OCI-M2 (cell line): ENCODE results near the gene IGIP.
"Not testable (repeated sequence)": the region's sequence is repeated elsewhere in the genome, so short reads cannot be mapped to it uniquely, and the experiment has no call there.

ENCODE experiments used
- DNase-seq: peaks from one replicate; lab custom pipeline; 2025; ENCODE audit not compliant: unreplicated experiment; lab: John Stamatoyannopoulos, UW

The IGIP gene

GRCh38 chr5:140140435-140140834 is 14.7 kb downstream of the IGIP start:
- DNase-seq: no peak

DNA sequence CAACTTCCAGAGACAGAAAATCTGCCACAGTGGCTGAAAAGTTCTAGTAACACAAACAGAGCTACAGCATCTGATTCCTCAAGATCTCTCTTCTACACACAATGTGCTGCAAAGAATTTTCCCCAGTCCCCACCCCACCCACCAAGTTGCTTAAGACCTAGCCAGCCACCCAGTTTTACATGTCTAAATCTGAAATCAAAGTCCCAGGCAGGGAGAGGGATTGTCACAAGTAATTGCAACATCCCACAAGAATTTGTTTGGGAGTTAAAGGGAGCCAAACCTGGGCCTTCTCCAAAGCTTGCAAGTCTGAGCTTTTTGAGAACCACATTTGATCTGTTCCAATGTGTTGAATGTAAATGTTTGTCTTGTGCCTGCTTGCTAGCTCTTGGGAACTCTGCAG is 15.5 kb downstream of the IGIP start:
- DNase-seq: no peak

- DNase-seq: no peak
Observed at GRCh38 chr5:140142246-140142645, 16.5 kb downstream of the IGIP start.

- no peak for DNase-seq
Observed at GRCh38 chr5:140142856-140143255, 17.1 kb downstream of the IGIP start.

DNA sequence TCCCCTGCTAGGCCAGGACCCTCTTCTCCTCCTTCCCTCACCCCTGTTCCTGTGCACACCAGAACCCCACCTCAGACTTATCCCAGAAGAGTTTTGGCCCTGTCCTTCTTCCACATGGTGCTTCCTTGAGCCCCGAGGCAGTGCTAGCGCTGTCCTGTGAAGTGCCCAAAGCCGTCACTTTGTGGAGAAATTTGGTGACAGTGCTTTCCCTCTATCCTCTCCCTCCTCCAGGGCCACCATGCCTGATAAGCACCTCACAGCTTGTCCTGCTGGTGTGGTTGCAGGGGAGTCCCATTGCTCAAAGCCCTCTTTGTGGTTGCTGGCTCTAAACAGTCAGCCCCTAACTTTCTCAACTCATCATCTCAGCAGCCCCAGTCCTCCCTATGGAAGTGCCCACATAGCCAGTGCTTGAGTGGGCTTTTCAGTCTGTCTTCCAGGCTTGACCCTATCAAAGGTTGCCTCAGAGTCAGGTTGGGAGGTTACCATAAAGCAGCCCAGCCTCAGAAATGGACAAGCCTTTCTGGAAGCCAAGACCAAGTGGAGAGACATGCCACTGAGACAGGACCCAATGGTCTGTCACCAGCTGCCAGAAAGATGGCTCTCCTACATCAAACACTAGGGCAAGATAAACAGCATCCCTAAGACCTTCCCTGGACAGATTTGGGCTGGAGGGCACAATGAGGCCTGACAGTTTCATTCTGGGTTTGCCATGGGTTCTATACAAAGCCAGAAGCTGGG is 18.0 kb downstream of the IGIP start:
- no peak for DNase-seq

DNA sequence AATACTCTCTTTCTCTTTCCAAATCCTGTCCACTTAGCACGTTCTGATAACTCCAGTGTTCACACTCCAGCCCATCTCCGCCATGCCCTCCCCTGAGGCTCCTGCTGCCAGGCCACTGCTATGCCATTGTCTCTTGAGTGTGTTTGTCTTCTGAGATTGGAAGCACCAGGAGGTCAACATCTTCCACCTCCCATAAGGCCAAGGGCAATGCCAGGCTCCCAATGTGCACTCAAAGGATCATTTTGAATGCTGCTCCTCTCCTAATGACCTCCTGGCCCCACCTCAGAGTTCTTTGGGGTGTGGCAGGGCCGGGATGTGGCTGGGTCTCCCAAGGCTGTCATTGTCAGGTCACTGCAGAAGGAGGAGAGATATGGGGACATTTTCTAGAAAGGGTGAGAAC is 19.5 kb downstream of the IGIP start:
- no peak for DNase-seq

- no peak for DNase-seq
Observed at GRCh38 chr5:140145818-140146522, 20.2 kb downstream of the IGIP start.

- DNase-seq: no peak
Observed at GRCh38 chr5:140146523-140146842, 20.7 kb downstream of the IGIP start.

- no peak for DNase-seq
Observed at GRCh38 chr5:140147460-140147859, 21.7 kb downstream of the IGIP start.

DNA sequence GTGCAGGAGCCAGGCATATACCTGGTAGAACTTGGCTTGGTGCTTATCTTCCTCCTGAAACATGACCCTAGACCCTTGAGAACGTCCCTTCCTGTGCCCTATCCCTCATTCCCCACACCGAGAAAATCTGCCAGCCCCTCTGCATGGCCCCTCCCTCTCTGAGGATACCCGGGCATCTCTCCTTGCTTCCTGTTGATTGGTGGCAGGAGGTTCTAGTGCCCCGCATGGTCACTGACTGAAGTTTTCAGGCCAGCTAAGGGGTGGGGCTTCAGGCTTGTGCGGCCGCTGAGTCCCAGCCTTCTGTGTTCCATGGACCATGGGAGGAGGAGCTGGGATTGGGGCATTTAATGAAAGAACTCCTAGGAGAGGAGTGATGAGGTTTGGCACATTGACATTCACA is 22.8 kb downstream of the IGIP start:
- no peak for DNase-seq

- no peak for DNase-seq
Observed at GRCh38 chr5:140150201-140150600, 24.5 kb downstream of the IGIP start.

DNA sequence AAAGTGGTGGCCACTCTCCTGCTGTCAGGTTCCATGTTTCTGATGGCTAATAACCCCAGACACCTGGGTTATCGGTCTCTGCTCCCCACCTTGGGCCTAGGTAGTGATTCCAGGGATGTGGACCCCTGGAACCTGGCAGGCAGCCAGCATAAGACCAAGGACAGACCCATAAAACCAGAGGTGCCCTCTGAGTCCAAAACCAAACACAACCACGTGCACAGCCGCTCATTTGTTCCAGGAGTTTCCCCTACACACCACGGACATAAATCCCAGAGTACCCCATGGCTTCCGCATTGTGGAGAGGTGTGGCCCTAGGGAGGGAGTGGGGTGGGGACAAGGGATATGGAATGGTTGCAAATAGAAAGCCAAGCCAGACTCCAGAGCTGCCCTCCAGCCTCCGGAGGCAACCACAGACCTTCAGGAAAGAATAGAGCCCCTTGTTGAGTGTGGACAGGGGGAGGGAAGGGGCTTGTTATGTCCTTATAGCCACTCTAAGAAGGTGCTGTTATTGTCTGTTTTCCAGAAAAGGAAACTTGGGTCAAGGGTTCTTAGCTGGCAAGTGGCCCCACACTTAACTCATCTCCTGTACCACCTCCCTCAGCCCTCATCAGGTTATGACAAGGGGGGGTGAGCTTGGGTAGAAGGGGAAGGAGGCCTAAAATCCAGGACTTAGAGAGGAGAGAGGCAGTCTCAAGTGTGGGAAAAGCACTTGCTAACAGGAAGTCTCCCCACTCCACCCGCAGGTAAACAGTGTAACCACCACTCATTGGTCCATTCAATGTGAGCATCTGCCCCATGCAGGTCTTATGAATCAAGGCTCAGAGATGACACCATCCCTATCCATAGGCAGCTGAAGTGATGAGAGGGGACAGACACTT is 25.6 kb downstream of the IGIP start:
- DNase-seq: no peak

- no peak for DNase-seq
Observed at GRCh38 chr5:140152022-140152999, 26.6 kb downstream of the IGIP start.

DNA sequence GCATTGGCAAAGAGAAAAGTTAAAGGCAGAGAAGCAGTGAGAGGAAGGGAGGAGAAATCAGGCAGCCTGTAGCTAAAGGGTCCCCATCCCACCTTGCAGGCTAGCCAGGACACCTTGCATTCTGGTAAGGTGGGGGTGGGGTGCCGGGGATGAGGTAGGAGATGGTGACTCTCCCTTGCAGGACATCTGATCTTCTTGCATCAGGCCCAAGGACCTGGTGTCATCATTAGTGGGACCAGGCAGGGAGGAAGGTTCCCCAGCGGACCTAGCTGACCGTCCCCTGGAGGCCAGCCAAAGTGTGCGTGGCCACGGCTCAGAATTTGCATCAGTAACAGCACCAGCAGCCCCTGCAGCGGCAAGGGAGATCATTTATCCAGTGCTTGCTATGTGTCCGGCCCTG is 27.5 kb downstream of the IGIP start:
- no peak for DNase-seq

DNA sequence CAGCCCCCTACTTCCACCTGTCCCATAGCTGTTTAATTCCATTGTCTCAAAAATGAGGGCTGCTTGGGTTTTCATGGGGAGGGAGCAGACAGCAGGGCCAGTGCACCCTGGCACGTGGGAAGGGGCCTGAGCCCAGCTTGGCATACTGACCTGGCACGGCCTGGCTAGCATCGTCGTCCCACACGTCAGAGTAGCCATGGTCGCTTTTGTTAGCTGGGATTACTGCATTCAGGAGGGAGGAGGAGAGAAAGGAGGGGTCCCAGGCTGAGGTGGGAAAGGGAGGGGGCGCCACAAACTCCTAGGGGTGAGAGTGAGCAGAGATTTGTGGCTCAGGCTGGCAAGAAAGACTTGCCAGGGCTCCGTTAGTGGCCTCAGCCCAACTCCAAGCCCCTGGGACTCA is 28.2 kb downstream of the IGIP start:
- DNase-seq: no peak

- DNase-seq: not testable (repeated sequence)
Observed at GRCh38 chr5:140154710-140155381, 29.1 kb downstream of the IGIP start.

- peak; percentile 5 for DNase-seq
Observed at GRCh38 chr5:140157032-140157781, 31.5 kb downstream of the IGIP start.

DNA sequence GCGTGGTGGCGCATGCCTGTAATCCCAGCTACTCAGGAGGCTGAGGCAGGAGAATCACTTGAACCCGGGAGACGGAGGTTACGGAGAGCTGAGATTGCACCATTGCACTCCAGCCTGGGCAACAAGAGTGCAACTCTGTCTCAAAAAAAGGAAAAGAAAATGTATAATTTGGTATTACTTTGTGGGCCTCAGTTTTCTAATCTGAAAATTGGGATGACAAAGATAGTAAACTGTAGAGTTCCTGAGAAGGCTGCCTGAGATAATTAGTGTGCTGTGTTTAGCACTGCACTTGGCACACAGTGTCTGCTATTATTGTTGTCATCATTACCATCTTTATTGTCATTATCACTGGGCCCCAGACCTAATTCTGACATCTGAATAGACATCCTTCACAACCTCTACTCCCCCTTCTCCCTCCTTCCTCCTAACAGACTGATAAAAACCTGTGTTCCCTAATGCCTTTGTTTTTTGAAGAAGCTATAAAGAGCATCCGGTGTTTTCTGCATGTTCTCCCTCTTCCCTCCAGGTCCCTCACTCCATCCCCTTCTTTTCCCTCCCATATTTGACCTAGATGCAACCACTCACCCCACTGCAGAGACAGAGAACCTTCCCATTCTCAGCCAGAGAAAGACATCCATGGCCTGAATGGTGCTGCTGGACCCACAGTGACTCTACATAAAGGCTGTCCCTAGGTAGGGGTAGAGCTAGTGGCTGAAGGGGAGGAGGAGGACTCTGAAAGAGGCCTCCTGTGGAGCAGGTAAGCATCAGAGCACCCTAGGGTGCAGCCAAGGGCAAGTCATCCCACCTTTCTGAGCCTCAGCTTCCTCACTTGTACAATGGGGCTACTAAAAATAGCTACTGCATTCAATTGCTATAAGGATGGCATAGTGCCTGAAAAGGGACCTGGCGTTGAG is 33.5 kb downstream of the IGIP start:
- DNase-seq: no peak
